Right atrium auricular region (tissue), 2 donors: ENCODE measurements around the gene ZNF341. TPM values are rescaled to one million over a fixed set of nuclear protein-coding genes. Genes with fewer than 3 reads are reported as not detected.

ENCODE experiments used
- DNase-seq: peaks from one replicate; pipeline ENCODE4 v3.0.0-alpha.2; 2019; ENCODE audit warnings: low spot score
- H3K27ac ChIP-seq, 2 donors: fragments of 200-600 bp; sonication (generic); 1 replicate in 1 of 2; 2 replicates in 1 of 2; pipeline ENCODE4 v1.5.1; 2016 to 2019
- H3K27me3 ChIP-seq, 2 donors: fragments of 200-600 bp; sonication (generic); one replicate each; pipeline versions ENCODE4 v1.5.1 to v1.6.0; 2017 to 2019
- H3K36me3 ChIP-seq: fragments of 200-600 bp; sonication (generic); one replicate; pipeline ENCODE4 v1.5.1; 2016
- H3K4me1 ChIP-seq, 2 donors: fragments of 200-600 bp; sonication (generic); one replicate each; pipeline versions ENCODE4 v1.5.1 to v1.6.0; 2017 to 2019
- H3K4me3 ChIP-seq, 2 donors: fragments of 200-600 bp; sonication (generic); 1 replicate in 1 of 2; 2 replicates in 1 of 2; pipeline ENCODE4 v1.5.1; 2017 to 2019; ENCODE audit warnings: mild to moderate bottlenecking in 1 of 2, moderate library complexity in 1 of 2
- H3K9me3 ChIP-seq, 2 donors: fragments of 200-600 bp; sonication (generic); one replicate each; pipeline ENCODE4 v1.5.1; 2019
- total RNA-seq, 2 donors: library from RNA; depleted of rRNA; stranded (reverse); fragments of >200 nt; gene quantifications; one replicate each; pipeline ENCODE4 v1.1.0, GENCODE V29; 2016
- TF ChIP-seq, protein P1 (sequence below), 2 donors: fragments of 200-600 bp; sonication (generic); IDR thresholded peaks; one replicate each; pipeline ENCODE4 v1.5.1; 2019; ENCODE audit warnings: antibody characterized with exemption in 2 of 2

Gene ZNF341
- total RNA-seq, 2 donors from 2014 or later = 1.0 to 1.8 TPM

GRCh38 chr20:33810885-33811775, 79.3 kb downstream of the ZNF341 start, which contains the start of gene CHMP4B:
Gene CHMP4B, plus strand, starts transcription at chr20:33811348. Its CDS starts 121 bp downstream, at chr20:33811469.
- H3K27me3 ChIP-seq = no peaks in the 10 kb centered on the region
- H3K4me3 ChIP-seq = peak within 1 kb of the TSS; percentile 82 to 91
- H3K4me1 ChIP-seq = peaks cover 0 to 35% of the 10 kb centered on the region in 2 donors
- H3K27ac ChIP-seq = peak within 1 kb of the TSS; percentile 87 to 89
- TF ChIP-seq, protein P1, sequence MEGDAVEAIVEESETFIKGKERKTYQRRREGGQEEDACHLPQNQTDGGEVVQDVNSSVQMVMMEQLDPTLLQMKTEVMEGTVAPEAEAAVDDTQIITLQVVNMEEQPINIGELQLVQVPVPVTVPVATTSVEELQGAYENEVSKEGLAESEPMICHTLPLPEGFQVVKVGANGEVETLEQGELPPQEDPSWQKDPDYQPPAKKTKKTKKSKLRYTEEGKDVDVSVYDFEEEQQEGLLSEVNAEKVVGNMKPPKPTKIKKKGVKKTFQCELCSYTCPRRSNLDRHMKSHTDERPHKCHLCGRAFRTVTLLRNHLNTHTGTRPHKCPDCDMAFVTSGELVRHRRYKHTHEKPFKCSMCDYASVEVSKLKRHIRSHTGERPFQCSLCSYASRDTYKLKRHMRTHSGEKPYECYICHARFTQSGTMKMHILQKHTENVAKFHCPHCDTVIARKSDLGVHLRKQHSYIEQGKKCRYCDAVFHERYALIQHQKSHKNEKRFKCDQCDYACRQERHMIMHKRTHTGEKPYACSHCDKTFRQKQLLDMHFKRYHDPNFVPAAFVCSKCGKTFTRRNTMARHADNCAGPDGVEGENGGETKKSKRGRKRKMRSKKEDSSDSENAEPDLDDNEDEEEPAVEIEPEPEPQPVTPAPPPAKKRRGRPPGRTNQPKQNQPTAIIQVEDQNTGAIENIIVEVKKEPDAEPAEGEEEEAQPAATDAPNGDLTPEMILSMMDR (IDR thresholded peaks at IDR 0.05) = no peak
- no peaks in the 10 kb centered on the region for H3K9me3 ChIP-seq
- DNase-seq = peak; percentile 99
- H3K36me3 ChIP-seq = no peaks in the 10 kb centered on the region

GRCh38 chr20:33811776-33812151, 80.0 kb downstream of the ZNF341 start:
- peak overlapping the region; percentile 82 to 91 for H3K4me3 ChIP-seq
- TF ChIP-seq, protein P1 (IDR thresholded peaks at IDR 0.05) = no peak
- H3K27ac ChIP-seq = peak overlapping the region; percentile 87 to 89
- no peak for DNase-seq
- no peaks in the 10 kb centered on the region for H3K9me3 ChIP-seq
- peaks cover 0 to 35% of the 10 kb centered on the region in 2 donors for H3K4me1 ChIP-seq
- H3K27me3 ChIP-seq = no peaks in the 10 kb centered on the region
- no peaks in the 10 kb centered on the region for H3K36me3 ChIP-seq

DNA sequence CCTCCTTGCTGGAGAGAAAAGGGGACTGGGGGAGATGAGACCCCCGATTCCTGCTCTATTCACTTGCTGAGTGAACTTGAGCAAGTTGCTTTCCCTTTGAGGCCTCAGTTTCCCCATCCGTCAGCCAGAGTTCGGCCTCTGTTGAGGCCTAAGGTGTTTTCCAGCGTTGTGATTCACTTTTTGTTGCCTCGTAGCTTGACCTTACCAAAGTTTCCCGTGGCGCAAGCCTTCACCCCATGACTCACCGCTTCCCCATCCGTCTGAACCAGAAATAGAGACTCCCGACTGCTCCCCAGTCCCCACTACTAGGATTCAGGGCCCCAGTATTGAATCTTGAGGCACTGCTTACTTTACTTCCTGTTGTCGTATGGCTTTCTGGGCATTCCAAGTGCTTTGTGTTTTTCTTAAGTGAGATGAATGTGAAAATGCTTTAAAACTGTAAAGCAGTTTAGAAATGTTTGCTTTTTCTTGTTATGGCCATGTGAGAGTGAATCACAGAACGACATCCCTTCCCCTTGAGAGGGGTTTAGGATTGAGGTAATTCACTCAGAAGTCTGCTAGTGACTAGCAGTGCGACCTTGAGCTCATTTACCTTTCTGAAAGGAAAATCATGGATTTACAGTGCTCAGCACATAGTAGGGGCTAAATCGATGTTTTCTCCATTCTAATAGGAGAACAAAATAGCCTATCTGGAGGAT, 80.5 kb downstream of the ZNF341 start:
- Histone ChIP-seq H3K36me3 (no peaks in the 10 kb centered on the region), H3K4me3 (peak overlapping the region; percentile 82 to 91), H3K9me3 (no peaks in the 10 kb centered on the region), H3K27me3 (no peaks in the 10 kb centered on the region), H3K27ac (peak overlapping the region; percentile 87 to 89), H3K4me1 (peaks cover 0 to 39% of the 10 kb centered on the region in 2 donors)
- TF ChIP-seq, protein P1 (IDR thresholded peaks at IDR 0.05) = no peak
- peak; percentile 86 for DNase-seq

DNA sequence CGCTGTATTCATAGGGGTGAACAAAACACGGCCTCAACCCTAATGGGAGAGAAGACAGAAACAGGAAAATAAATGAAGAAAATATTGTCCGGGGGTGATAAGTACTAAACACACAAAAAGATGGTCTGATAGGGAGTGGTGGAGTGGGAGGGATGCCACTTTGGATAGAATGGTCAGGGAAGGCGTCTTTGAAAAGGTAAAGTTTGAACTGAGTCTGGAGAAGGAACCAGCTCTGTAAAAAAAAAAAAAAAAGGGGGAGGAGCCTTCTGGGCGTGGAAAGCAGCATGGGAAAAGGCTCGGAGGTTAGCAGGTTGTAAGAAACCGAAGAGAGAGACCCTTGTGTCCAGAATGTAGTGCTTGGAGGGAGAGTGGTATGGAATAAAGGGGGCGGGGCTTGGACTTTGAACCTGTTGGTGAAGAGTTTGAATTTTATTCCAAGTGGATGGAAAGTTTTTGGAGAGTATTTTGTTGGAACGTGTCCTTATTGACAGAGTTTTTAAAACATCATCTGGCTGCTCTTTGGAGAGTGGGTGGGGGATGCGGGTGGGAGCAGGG, 81.2 kb downstream of the ZNF341 start:
- Histone ChIP-seq H3K27ac (peak overlapping the region; percentile 87 to 89), H3K4me3 (peak overlapping the region; percentile 82 to 91), H3K4me1 (peaks cover 0 to 46% of the 10 kb centered on the region in 2 donors), H3K36me3 (no peaks in the 10 kb centered on the region), H3K9me3 (no peaks in the 10 kb centered on the region), H3K27me3 (no peaks in the 10 kb centered on the region)
- no peak for DNase-seq
- TF ChIP-seq, protein P1 (IDR thresholded peaks at IDR 0.05) = no peak

DNA sequence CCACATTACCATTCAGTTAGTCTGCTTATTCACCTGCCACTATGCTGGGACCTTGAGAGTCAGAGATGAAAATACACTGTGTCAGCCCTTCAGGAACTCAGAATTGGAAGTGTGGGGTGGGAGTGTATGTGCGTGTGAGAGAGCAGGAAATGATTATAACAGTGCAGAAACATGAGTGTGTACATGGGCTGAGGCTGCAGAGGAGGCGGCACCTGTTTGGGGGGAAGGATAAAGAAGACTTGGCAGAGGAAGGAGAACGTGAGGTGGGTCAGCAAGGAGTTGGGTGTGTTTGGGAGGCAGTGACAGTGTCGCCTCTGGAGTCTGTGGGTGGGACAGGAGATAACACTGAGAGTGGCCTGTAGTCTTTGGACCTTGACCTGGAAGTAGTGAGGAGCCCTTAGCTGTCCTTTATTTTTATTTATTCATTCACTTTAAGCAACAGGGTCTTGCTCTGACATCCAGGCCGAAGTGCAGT, 82.5 kb downstream of the ZNF341 start:
- H3K27me3 ChIP-seq = no peaks in the 10 kb centered on the region
- H3K4me3 ChIP-seq = no peak overlapping the region
- H3K4me1 ChIP-seq = peaks cover 0 to 59% of the 10 kb centered on the region in 2 donors
- no peaks in the 10 kb centered on the region for H3K9me3 ChIP-seq
- H3K36me3 ChIP-seq = no peaks in the 10 kb centered on the region
- no peak for DNase-seq
- H3K27ac ChIP-seq = no peak overlapping the region
- TF ChIP-seq, protein P1 (IDR thresholded peaks at IDR 0.05) = no peak
